ENCODE measurements around the gene CACYBP.
"Not testable (repeated sequence)": the region's sequence is repeated elsewhere in the genome, so short reads cannot be mapped to it uniquely, and the experiment has no call there.

The CACYBP gene

DNA sequence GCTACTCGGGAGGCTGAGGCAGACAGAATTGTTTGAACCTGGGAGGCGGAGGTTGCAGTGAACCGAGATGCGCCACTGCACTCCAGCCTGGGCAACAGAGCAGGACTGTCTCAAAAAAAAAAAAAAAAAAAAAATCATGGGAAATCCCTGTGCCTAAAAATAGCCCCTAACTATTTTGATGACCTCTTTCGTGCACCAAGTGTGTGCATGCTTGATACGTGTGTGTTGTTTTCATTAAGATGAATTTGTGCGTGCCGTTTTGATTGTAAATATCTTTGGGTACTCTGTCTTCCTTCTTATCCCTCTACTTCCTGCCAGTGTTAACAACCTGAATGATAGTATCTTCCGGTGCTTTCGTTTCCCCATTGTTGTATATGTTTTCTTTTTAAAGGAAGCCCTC is 9.8 kb downstream of the CACYBP start:
- DNase-seq (ENCODE audit: low spot score), result no peak

- DNase-seq (ENCODE audit: low spot score), result no peak
These were observed 13.7 kb downstream of the CACYBP start for GRCh38 chr1:175013445-175013844.

DNA sequence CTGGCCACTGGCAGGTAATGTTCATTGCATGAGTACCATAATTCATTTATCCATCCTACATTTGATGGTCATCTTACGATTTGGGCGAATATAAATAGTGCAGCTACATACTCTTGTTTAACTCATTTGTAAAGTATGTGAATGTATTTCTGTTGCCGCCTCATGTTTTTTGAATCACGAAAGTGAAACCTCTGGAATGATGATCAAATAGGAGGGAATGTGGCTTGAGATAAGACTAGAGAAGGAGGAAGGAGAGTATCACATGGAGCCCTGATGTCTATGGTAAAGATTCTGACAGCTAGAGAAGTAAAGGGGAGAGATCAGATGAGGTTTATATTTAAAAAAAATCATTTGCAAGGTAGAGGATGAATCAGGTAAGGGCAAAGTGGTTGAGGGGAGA is 15.5 kb downstream of the CACYBP start:
- DNase-seq (ENCODE audit: low spot score), result no peak

GRCh38 chr1:175019524-175019923 is 19.8 kb downstream of the CACYBP start:
- DNase-seq (ENCODE audit: low spot score), result no peak

DNA sequence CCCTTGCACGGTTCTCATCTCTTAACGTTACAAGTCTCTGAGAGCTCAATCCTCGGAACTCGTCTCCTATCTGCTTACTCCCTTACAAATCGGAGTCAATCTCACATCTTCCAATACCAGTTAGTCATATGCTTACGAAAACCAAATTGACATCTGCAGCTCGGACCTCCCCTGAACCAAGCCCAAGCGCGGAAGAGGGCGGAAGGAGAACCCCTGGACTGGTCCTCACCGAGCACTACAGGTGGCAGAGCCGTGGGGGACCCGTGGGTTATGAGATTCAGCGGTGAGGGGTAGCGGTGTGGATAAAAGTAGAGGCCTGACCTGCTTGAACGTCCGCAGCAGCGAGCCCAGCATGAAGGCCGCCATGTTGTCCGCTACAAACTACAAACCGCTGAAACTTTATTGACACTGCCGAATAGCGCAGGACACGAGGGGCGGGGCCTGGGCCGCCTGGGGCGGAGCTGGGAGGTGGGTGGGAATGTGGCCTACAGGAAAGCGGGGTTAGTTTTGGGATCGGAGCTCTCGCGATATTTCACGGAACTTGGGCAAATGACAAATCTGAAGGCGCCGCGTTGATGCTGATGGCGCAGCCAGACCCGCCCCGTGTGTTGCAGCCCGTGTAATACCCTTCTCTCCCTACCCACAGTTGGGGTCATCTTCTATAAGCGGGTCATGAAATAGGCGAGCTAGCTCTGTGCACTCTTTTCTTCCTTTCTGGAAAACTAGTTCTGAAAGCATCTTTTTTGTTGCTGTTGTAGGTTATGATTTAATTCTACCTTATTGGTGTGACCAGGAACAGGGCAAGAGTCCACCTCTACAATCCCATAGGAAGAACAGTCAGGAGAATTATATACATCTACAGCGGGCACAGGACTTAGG is 23.5 kb downstream of the CACYBP start, which contains the start of gene MRPS14:
Gene MRPS14, minus strand, starts transcription at position 383 of the 879 bp plus-strand sequence. Its CDS starts 17 bp downstream, at position 366.
- peak; percentile 97 for DNase-seq (ENCODE audit: low spot score)

DNA sequence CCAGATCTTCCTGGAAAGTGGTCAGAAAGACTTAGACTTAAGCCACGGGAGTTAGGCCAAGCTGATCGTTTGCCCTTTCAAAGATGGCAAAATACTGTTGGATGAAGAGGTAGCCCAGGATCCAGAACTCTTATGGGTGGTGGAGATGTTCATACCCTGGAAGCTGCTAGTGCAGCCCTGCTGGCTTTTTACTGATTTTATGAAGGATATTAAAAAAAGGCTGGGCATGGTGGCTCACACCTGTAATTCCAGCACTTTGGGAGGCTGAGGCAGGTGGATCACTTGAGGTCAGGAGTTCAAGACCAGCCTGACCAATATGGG is 24.1 kb downstream of the CACYBP start:
- not testable (repeated sequence) for DNase-seq (ENCODE audit: low spot score)

- no peak for DNase-seq (ENCODE audit: low spot score)
These were observed 25.0 kb downstream of the CACYBP start for GRCh38 chr1:175024773-175025172.

- DNase-seq (ENCODE audit: low spot score), result no peak
These were observed 34.2 kb downstream of the CACYBP start for GRCh38 chr1:175033953-175034352.

DNA sequence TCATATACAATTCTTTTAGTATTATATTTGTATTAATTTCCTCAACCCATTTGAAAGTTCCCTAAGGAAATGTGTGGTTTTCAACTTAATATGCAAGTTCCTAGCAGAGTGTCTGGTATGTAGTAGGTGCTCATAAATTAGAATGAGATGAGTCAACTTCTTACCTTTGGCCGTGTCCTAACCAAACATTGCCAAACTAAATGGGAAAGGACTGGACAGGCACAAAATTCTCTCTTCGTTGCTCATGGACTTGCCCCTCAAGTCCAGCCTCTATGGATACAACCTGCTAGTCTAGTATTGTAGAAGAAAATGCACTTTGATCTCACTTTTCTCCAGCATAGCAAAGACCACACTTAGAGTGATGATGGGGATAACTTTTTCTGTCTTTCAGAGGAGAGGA is 35.0 kb downstream of the CACYBP start:
- no peak for DNase-seq (ENCODE audit: low spot score)

DNA sequence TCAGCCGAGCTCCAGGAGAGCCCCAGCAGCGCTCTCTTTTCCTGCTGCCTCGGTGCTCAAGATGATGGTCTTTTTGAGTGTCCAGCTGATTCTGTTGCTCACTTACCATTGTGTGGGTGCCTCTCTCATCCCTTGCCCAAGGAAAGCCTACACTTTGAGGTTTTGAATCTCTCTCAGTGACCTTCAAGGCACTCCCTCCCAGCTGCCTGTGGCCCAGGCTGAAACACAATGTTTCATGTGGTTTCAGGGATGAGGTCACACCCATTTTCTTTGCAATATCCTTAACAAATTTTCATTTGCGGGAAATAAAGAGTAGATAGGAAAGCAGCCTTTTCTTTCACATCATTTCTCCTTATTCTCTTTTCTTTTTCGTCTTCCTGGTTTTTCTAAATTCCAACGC is 36.1 kb downstream of the CACYBP start:
- no peak for DNase-seq (ENCODE audit: low spot score)

- no peak for DNase-seq (ENCODE audit: low spot score)
These were observed 36.7 kb downstream of the CACYBP start for GRCh38 chr1:175036476-175036875.

- no peak for DNase-seq (ENCODE audit: low spot score)
These were observed 37.7 kb downstream of the CACYBP start for GRCh38 chr1:175037416-175037815.

GRCh38 chr1:175040324-175040879 is 40.7 kb downstream of the CACYBP start:
- no peak for DNase-seq (ENCODE audit: low spot score)

DNA sequence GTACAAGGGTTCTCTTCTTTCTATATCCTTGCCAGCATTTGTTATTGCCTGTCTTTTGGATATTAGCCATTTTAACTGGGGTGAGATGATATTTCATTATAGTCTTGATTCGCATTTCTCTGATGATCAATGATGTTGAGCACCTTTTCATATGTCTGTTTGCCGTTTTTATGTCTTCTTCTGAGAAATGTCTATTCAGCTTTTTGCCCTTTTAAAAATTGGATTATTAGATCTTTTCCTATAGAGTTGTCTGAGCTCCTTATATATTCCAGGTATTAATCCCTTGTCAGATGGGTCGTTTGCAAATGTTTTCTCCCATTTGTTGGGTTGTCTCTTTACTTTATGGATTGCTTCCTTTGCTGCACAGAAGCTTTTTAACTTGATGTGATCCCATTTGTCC is 42.9 kb downstream of the CACYBP start:
- no peak for DNase-seq (ENCODE audit: low spot score)

- DNase-seq (ENCODE audit: low spot score), result no peak
These were observed 44.1 kb downstream of the CACYBP start for GRCh38 chr1:175043824-175044223.

GRCh38 chr1:175044591-175044990 is 44.8 kb downstream of the CACYBP start:
- not testable (repeated sequence) for DNase-seq (ENCODE audit: low spot score)

- DNase-seq (ENCODE audit: low spot score), result no peak
These were observed 45.4 kb downstream of the CACYBP start for GRCh38 chr1:175045097-175045496.

- DNase-seq (ENCODE audit: low spot score), result no peak
These were observed 45.8 kb downstream of the CACYBP start for GRCh38 chr1:175045519-175045918.

DNA sequence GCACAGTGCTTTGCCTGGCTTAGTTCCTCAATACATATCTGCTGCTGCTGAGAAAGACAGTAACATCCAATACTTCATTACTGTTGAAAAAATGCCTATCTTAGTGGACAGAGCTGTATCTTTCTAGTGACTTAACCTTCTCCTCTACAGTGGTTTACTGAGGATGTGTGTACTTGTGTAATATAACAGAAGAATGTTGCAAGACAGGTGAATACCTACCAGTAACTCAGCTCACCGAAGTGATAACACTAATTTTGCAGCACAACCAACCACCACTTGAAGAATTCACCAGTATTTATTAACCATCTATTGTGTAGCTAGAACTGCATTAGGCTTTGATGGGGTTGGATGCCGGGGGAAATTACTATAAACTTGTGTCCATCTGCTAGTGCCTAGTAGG is 51.2 kb downstream of the CACYBP start:
- DNase-seq (ENCODE audit: low spot score), result no peak

DNA sequence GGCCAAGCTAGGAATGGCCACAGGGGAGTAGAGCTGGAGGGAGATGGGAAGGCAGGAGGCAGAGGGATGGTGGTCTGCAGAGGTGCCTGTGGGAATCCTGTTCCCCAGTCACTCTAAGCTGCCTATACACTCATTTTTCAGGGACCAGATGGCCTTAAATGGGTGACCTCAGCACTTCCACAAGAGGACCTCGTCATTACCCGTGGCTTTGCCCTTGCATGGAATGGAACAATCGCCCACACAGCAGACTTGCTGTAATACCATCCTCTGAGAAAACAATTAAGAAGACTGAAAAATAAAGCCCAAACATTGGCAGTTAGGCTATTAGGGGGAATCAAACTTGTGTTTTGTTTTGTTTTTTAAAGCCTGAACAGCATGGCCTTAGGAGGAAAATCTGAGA is 55.0 kb downstream of the CACYBP start:
- no peak for DNase-seq (ENCODE audit: low spot score)
